Stimulated activated CD8-positive, alpha-beta memory T cell treated with anti-CD3 and anti-CD28 coated beads, Interleukin-7, amount 100 ng/mL, for 24 hours (primary cell): ENCODE results near the gene GDF7.

Experiments used
- DNase-seq: peaks from one replicate; pipeline ENCODE4 v3.0.0-alpha.2; 2020; ENCODE audit warnings: low read depth

The GDF7 gene

DNA sequence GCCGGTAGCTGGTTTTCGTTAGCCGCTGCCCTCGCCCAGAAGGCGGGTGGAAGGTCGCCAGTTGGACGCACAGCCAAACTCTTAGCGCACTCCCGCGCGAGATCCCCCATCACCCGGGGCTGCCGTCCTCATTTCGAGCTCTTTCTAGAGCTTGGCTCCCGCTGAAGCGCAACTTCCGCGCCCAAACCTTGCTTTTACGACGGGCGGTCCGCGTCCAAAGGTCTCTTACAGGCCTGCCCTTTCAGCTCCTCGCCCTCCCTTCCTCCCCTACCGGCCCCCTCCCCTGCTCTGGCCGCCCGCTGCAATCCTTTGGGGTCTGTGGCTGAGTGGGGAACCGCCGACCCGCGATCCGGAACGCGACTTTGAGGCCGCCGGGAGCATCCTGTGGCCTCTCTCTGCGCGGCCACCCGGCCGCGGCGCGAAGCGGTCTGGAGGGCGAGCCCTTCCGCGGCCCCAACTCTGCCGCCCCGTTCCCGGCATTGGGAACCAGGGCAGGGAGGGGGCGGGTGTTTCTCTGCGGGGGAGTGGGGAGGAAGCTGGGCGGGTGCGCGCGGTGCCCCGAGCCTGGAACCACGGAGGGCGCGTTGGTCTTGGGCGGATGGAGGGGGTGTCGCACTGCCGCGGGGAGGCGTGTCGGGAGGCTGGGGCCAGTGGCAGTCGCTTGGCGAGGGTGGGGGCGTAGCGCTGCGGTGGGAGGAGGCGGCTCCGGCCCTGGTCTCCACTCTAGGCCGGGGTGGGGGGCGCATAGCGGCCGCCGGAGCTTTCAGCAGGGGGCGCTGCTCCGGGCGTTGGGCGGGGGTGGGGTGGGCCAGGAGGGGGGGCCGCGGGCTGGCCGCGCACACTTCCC, at the start of gene GDF7:
TSS of gene GDF7 (plus strand) at position 841 of the 847 bp plus-strand sequence. CDS start 96 bp downstream, outside the sequence.
- no peak for DNase-seq

- DNase-seq: no peak
These were observed 49.0 kb upstream of the GDF7 start for GRCh38 chr2:20617892-20618467.

- DNase-seq: no peak
These were observed 48.5 kb upstream of the GDF7 start for GRCh38 chr2:20618468-20618885.

GRCh38 chr2:20618886-20619521, 47.9 kb upstream of the GDF7 start:
- DNase-seq: no peak

DNA sequence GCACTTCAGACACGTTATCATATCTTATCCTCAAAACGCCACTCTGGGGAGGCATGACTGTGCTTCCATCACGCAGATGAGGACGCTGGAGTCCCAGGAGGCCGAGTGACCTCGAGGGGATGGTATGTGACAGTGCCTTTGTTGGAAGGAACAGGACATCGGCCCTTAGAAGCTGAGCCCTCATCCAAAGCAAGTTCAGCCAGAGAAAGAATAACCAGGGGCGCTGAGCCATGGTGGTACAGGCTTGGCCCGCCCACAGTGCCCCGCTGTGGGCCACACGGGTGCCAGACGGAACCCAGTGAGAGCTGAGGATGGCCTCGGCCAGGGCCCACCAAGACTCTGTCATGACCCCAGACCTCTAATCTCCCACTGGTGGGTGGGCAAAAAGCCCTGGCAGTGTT, 47.3 kb upstream of the GDF7 start:
- DNase-seq: no peak

DNA sequence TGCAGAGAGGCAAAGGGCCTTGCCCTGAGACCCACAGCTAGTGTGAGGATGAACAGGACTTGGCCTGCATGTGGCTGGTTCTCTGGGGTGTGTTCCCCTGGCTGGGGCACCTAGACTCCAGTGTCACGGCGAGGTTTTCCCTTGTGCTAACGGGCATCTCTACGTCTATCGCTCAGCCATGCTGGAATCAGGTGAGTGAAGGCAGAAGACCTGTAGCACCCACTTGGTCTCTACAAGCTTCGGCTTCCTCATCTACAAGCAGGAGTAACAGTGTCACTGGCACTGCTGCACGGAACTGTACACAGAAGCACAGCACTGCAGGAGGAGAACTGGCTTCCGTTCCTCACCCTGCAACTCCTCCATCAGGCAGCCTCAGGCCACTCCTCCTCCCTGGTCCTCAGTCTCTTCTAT, 46.7 kb upstream of the GDF7 start:
- no peak for DNase-seq

DNA sequence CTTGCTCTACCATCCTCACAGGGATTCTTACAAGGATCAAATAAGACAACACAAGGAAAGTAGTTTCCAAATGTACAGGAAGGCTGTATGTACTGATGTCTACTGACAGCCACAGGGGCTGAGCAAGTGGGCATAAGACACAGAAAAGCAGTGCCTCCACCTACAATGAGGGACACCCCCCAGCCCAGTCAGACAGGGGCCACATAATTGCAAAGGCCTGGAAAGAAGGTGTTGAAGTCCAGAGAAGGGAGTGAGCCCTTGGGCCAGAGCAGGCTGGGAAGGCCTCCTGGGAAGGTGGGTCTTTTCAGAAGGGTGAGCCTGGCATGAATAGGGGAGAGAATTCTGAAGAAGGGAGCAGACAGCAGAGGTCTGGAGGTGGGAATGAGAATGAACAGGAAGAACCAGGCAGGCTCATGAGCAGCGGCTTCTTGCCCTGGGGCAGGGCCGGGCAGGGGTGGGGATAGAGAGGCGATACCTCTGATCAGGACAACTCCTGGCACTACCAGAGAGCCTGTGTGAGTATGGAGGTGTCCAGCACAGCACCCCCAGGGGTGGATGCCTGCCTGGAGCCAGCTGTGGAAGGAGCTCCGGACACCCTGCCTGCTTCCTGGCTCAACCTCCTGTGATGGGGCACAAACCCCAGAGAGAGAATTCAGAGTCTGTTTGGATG, 46.1 kb upstream of the GDF7 start:
- DNase-seq: no peak

DNA sequence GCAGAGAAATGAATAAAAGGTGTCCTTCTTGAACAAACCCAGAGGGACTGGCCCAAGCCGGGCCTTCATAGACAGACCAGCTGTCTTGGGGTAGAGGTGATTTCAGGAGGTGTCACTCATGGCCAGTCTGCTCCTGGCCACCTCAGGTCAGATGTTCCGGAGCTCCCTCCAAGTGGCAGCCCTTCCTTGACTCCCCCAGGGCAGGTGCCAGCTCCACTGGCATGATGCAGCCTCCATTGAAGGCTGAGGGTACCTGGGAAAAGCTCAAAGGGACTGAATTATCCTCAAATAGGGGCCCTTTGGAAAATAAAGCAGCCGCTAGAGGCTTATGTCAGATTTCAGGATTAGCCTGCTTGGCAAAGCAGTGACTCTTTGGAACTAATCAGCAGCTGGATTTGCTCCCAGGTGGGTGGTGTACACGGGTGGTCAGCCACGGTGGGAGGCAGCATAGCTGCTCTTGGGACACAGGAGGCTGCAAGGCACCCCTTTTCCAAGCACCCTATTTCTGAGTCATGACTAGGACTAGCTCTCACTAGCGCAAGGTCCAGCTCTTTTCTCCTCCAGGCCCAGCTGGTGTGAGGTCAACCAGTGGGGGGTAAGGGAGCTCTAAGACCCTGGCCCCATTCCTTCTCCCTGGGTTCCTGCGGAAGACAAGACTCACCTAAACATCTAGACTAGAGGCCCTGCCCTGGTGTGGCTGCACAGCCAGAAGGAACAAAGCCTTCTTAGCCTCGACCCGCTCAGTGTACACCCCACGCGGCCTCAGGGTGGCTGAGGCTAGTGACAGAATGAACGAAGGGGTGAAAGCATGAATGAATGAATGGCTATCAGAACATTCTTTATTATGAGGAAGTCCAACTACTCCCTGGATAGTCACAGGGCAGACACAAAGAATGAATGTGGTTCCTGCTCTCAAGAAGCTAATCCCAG, 45.3 kb upstream of the GDF7 start:
- no peak for DNase-seq

DNA sequence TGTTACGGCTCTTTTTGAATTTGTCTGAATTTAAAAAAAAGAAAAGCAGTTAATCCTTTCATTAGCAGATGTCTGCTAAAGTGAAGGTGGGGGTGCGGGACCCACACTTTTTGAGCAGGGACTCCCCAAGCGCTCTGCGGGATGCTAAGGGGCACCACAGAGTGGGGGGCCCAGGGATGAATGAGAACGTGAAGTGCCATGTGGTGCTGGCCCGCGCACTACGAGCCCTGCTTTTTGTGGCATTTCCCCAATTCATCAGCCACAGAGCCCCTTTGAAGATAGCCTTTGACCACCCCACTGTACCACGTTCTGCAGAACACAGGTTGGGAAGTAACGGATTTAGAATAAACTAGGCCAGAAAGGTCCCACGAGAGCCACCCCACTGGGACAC, 44.7 kb upstream of the GDF7 start:
- no peak for DNase-seq

- no peak for DNase-seq
These were observed 44.2 kb upstream of the GDF7 start for GRCh38 chr2:20622731-20623130.

DNA sequence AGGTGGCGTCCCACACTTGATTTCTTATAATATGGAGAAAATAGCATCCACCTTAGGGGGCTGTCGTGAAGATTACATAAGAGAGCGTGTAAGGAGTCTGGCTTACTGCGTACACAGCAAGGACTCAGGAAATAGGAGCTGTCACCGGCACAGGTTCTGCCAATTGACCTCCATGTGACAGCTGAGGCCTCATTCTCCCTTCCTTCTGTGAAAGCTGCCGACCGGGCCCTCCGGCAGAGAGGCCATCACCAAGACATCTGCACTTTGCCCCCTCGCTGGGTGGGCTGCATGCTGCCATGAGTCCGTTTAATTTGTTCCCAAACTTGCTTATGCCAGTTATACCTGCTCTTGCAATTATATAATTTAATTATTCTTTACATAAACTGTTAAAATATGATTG, 43.7 kb upstream of the GDF7 start:
- no peak for DNase-seq

GRCh38 chr2:20623741-20624155, 43.2 kb upstream of the GDF7 start:
- no peak for DNase-seq

DNA sequence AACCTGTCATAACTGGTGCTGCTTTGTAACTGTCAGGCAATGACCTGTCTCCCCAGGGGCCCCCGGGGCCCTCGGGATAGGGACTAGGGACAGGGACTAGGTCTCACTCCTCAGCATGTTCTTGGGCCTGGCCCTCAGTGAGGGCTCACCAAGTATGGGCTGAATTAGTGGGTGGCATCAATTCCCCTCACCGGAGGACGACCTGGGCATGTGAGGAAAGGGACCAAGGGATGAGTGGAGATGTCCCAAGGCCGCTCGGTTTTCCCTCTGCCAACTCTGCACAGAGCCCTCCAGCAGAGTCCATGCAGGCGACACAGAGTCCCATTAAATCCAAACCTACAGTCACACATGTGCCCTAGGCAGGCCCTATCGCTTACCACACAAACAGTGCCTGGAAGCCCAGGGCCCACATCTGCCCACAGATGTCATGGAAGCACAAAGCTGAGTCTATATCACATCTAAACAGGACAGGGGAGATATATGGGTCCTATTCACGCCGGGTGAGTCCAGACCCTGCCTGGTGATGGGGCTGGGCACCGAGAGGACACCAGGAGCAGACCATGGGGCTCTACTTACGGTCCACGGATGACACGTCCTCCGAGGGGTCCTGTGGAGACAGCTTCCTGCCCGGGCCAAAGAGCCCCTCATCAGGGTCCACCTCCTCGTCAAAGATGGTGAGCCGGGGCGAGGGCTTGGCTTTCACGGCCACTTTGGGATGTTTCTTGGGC, 42.6 kb upstream of the GDF7 start:
- DNase-seq: no peak

GRCh38 chr2:20624884-20625485, 42.0 kb upstream of the GDF7 start:
- DNase-seq: no peak

- no peak for DNase-seq
These were observed 41.2 kb upstream of the GDF7 start for GRCh38 chr2:20625491-20626391.

DNA sequence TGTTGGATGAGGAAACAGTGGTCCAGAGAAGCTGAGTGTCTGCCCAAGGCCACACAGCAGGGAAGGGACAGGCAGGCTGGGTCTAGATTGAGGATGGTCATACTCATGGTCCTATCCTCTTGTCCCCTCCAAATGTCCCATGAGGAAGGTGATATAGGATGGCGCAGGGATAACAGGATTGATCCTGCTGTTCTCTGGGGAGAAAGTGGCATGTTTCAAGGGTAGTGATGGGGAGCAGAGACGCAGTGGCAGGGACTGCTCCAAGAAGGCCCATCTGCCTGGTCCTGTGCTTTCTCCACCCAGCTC, 40.6 kb upstream of the GDF7 start:
- no peak for DNase-seq

- no peak for DNase-seq
These were observed 40.0 kb upstream of the GDF7 start for GRCh38 chr2:20626698-20627513.

GRCh38 chr2:20627712-20628380, 39.1 kb upstream of the GDF7 start:
- DNase-seq: no peak
